Stimulated activated naive CD8-positive, alpha-beta T cell treated with anti-CD3 and anti-CD28 coated beads, Interleukin-15, amount 100 ng/mL, for 72 hours (primary cell): ENCODE measurements around the gene GIPC3.
A peak's percentile ranks its signal among the peaks of the same experiment; 100 is the strongest.
"Not testable (repeated sequence)": the region's sequence is repeated elsewhere in the genome, so short reads cannot be mapped to it uniquely, and the experiment has no call there.

Source experiments
- ATAC-seq: fragments of 150-1000 bp; cut with Tn5 transposase; 2 replicates; pipeline ENCODE4 v1.10.0; 2021; ENCODE audit warnings: mild to moderate bottlenecking, moderate library complexity
- DNase-seq, 2 donors: peaks; one replicate each; pipeline ENCODE4 v3.0.0; 2021 to 2022
- H3K27ac Mint-ChIP-seq, 2 donors: one replicate each; pipeline ENCODE4 v1.8.0; 2022; ENCODE audit warnings: mild to moderate bottlenecking in 2 of 2, mixed read lengths in 2 of 2, moderate library complexity in 2 of 2
- H3K27me3 Mint-ChIP-seq: one replicate; pipeline ENCODE4 v1.8.0; 2022; ENCODE audit warnings: mixed read lengths
- H3K4me1 Mint-ChIP-seq: one replicate; pipeline ENCODE4 v1.8.0; 2022; ENCODE audit warnings: mild to moderate bottlenecking, mixed read lengths
- H3K4me3 Mint-ChIP-seq, 2 donors: one replicate each; pipeline ENCODE4 v1.8.0; 2022; ENCODE audit warnings: mild to moderate bottlenecking in 2 of 2, mixed read lengths in 2 of 2, moderate library complexity in 1 of 2
- H3K9me3 Mint-ChIP-seq, 2 donors: one replicate each; pipeline ENCODE4 v1.8.0; 2022; ENCODE audit warnings: mixed read lengths in 2 of 2

The GIPC3 gene

GRCh38 chr19:3570042-3570441, 15.2 kb upstream of the GIPC3 start:
- H3K27ac Mint-ChIP-seq, H3K27me3 Mint-ChIP-seq, H3K9me3 Mint-ChIP-seq, H3K4me3 Mint-ChIP-seq, ATAC-seq, DNase-seq: not testable (repeated sequence)
- peaks cover 32% of the 10 kb centered on the region for H3K4me1 Mint-ChIP-seq

GRCh38 chr19:3570606-3571011, 14.7 kb upstream of the GIPC3 start:
- DNase-seq: no peak
- no peak for ATAC-seq
- no peak overlapping the region for H3K4me3 Mint-ChIP-seq
- H3K27me3 Mint-ChIP-seq: no peaks in the 10 kb centered on the region
- H3K27ac Mint-ChIP-seq: no peak overlapping the region
- peaks cover 37% of the 10 kb centered on the region for H3K4me1 Mint-ChIP-seq
- H3K9me3 Mint-ChIP-seq: no peaks in the 10 kb centered on the region

GRCh38 chr19:3572132-3572854, 13.0 kb upstream of the GIPC3 start:
- Mint-ChIP-seq H3K4me1 (peaks cover 37% of the 10 kb centered on the region), H3K9me3 (no peaks in the 10 kb centered on the region), H3K27ac (peak overlapping the region; percentile 86), H3K27me3 (no peaks in the 10 kb centered on the region), H3K4me3 (peak overlapping the region; percentile 81 to 89)
- ATAC-seq (peak; percentile 95), DNase-seq (peak; percentile 98 to 100)

GRCh38 chr19:3572855-3573161, 12.5 kb upstream of the GIPC3 start, which contains the start of gene HMG20B:
TSS of gene HMG20B (plus strand) at chr19:3572944. CDS start at chr19:3573310, 366 bp downstream.
- Mint-ChIP-seq H3K4me1 (peaks cover 37% of the 10 kb centered on the region), H3K9me3 (no peaks in the 10 kb centered on the region), H3K27ac (peak within 1 kb of the TSS; percentile 86), H3K4me3 (peak within 1 kb of the TSS; percentile 81 to 89), H3K27me3 (no peaks in the 10 kb centered on the region)
- ATAC-seq (peak; percentile 7), DNase-seq (no peak)

- DNase-seq (no peak), ATAC-seq (peak; percentile 21)
- Mint-ChIP-seq H3K4me3 (peak overlapping the region; percentile 81 to 85), H3K27ac (peak overlapping the region in 1 of 2 donors; percentile 83), H3K27me3 (no peaks in the 10 kb centered on the region), H3K4me1 (peaks cover 37% of the 10 kb centered on the region), H3K9me3 (no peaks in the 10 kb centered on the region)
These were observed 12.0 kb upstream of the GIPC3 start for GRCh38 chr19:3573162-3573857.

GRCh38 chr19:3573858-3574637, 11.2 kb upstream of the GIPC3 start:
- ATAC-seq (peak; percentile 25), DNase-seq (peak; percentile 91)
- Mint-ChIP-seq H3K4me3 (peak overlapping the region; percentile 81 to 85), H3K27me3 (no peaks in the 10 kb centered on the region), H3K4me1 (peaks cover 37% of the 10 kb centered on the region), H3K9me3 (no peaks in the 10 kb centered on the region), H3K27ac (peak overlapping the region in 1 of 2 donors; percentile 83)

- peaks cover 37% of the 10 kb centered on the region for H3K4me1 Mint-ChIP-seq
- no peaks in the 10 kb centered on the region for H3K27me3 Mint-ChIP-seq
- no peak for ATAC-seq
- H3K9me3 Mint-ChIP-seq: no peaks in the 10 kb centered on the region
- no peak overlapping the region for H3K4me3 Mint-ChIP-seq
- no peak overlapping the region for H3K27ac Mint-ChIP-seq
- no peak for DNase-seq
These were observed 10.0 kb upstream of the GIPC3 start for GRCh38 chr19:3575260-3575741.

- no peak for DNase-seq
- Mint-ChIP-seq H3K4me3 (no peak overlapping the region), H3K27me3 (no peaks in the 10 kb centered on the region), H3K4me1 (peaks cover 31% of the 10 kb centered on the region), H3K9me3 (no peaks in the 10 kb centered on the region), H3K27ac (no peak overlapping the region)
- no peak for ATAC-seq
These were observed 9.2 kb upstream of the GIPC3 start for GRCh38 chr19:3575949-3576673.

- H3K4me3 Mint-ChIP-seq: no peak overlapping the region
- no peaks in the 10 kb centered on the region for H3K27me3 Mint-ChIP-seq
- peaks cover 24% of the 10 kb centered on the region for H3K4me1 Mint-ChIP-seq
- DNase-seq (no peak), ATAC-seq (no peak)
- no peaks in the 10 kb centered on the region for H3K9me3 Mint-ChIP-seq
- H3K27ac Mint-ChIP-seq: no peak overlapping the region
These were observed 8.4 kb upstream of the GIPC3 start for GRCh38 chr19:3576696-3577443.

- Mint-ChIP-seq H3K4me3 (no peak overlapping the region), H3K27ac (no peak overlapping the region), H3K9me3 (no peaks in the 10 kb centered on the region), H3K4me1 (peaks cover 17% of the 10 kb centered on the region), H3K27me3 (no peaks in the 10 kb centered on the region)
- no peak for DNase-seq
- ATAC-seq: peak; percentile 6
These were observed 7.4 kb upstream of the GIPC3 start for GRCh38 chr19:3577723-3578344.

- H3K27me3 Mint-ChIP-seq: no peaks in the 10 kb centered on the region
- H3K27ac Mint-ChIP-seq: no peak overlapping the region
- peaks cover 17% of the 10 kb centered on the region for H3K4me1 Mint-ChIP-seq
- H3K9me3 Mint-ChIP-seq: no peaks in the 10 kb centered on the region
- DNase-seq: no peak
- H3K4me3 Mint-ChIP-seq: no peak overlapping the region
- ATAC-seq: no peak
These were observed 6.9 kb upstream of the GIPC3 start for GRCh38 chr19:3578390-3578789.

- no peak overlapping the region for H3K4me3 Mint-ChIP-seq
- peaks cover 2% of the 10 kb centered on the region for H3K4me1 Mint-ChIP-seq
- H3K27ac Mint-ChIP-seq: no peak overlapping the region
- H3K27me3 Mint-ChIP-seq: no peaks in the 10 kb centered on the region
- DNase-seq (no peak), ATAC-seq (no peak)
- H3K9me3 Mint-ChIP-seq: no peaks in the 10 kb centered on the region
These were observed 4.9 kb upstream of the GIPC3 start for GRCh38 chr19:3580156-3580934.

- H3K27ac Mint-ChIP-seq, H3K4me1 Mint-ChIP-seq, H3K27me3 Mint-ChIP-seq, H3K9me3 Mint-ChIP-seq, DNase-seq, H3K4me3 Mint-ChIP-seq, ATAC-seq: not testable (repeated sequence)
These were observed 3.5 kb upstream of the GIPC3 start for GRCh38 chr19:3581792-3582191.
